WTC11 (cell line): ENCODE data around the gene ABCD4.

Source experiments
- ATF2 ChIP-seq: sonication (generic); formaldehyde crosslinking; IDR thresholded peaks from 2 replicates; pipeline ENCODE4 v1.8.1; 2022; ENCODE audit warnings: low read depth, missing genetic modification reagents, borderline replicate concordance
- CREM ChIP-seq: sonication (generic); formaldehyde crosslinking; IDR thresholded peaks from 2 replicates; pipeline ENCODE4 v1.8.1; 2022; ENCODE audit warnings: mild to moderate bottlenecking, missing genetic modification reagents, moderate library complexity
- CTCF ChIP-seq: fragments of 200-600 bp; IDR thresholded peaks from 2 replicates; pipeline ENCODE4 v1.8.0; 2022; ENCODE audit warnings: antibody characterized with exemption
- ELF4 ChIP-seq: sonication (generic); formaldehyde crosslinking; IDR thresholded peaks from 2 replicates; pipeline ENCODE4 v1.8.1; 2022; ENCODE audit warnings: low read depth, mild to moderate bottlenecking, moderate library complexity, missing genetic modification reagents
- HMGXB4 ChIP-seq: sonication (generic); formaldehyde crosslinking; IDR thresholded peaks from 2 replicates; pipeline ENCODE4 v1.8.1; 2023; ENCODE audit warnings: mild to moderate bottlenecking, moderate library complexity, missing genetic modification reagents
- JUN ChIP-seq: sonication (generic); formaldehyde crosslinking; IDR thresholded peaks from 2 replicates; pipeline ENCODE4 v1.8.0; 2023; ENCODE audit warnings: mild to moderate bottlenecking, missing genetic modification reagents
- MAX ChIP-seq: sonication (generic); formaldehyde crosslinking; IDR thresholded peaks from 2 replicates; pipeline ENCODE4 v1.8.0; 2022; ENCODE audit warnings: mild to moderate bottlenecking, missing genetic modification reagents
- PRDM15 ChIP-seq: sonication (generic); formaldehyde crosslinking; IDR thresholded peaks from 2 replicates; pipeline ENCODE4 v1.8.0; 2022; ENCODE audit warnings: missing genetic modification reagents
- PREB ChIP-seq: sonication (generic); formaldehyde crosslinking; IDR thresholded peaks from 2 replicates; pipeline ENCODE4 v1.8.1; 2022; ENCODE audit warnings: mild to moderate bottlenecking, missing genetic modification reagents, moderate library complexity, borderline replicate concordance
- SP1 ChIP-seq: sonication (generic); formaldehyde crosslinking; conservative IDR thresholded peaks from 2 replicates; pipeline ENCODE4 v1.8.1; 2022; ENCODE audit warnings: missing genetic modification reagents
- USF1 ChIP-seq: sonication (generic); formaldehyde crosslinking; IDR thresholded peaks from 2 replicates; pipeline ENCODE4 v1.8.0; 2022; ENCODE audit warnings: mild to moderate bottlenecking, missing genetic modification reagents
- ZBTB43 ChIP-seq: sonication (generic); formaldehyde crosslinking; IDR thresholded peaks from 2 replicates; pipeline ENCODE4 v1.8.1; 2023; ENCODE audit warnings: mild to moderate bottlenecking, missing genetic modification reagents
- ZNF121 ChIP-seq: sonication (generic); formaldehyde crosslinking; IDR thresholded peaks from 2 replicates; pipeline ENCODE4 v1.8.0; 2023; ENCODE audit warnings: missing genetic modification reagents

GRCh38 chr14:74242021-74242779, 60.5 kb downstream of the ABCD4 start:
- TF ChIP-seq MAX (CRISPR knock-in tag): no peak
- no peak for TF ChIP-seq PREB (CRISPR knock-in tag)
- TF ChIP-seq CTCF: no peak
- TF ChIP-seq ZNF121 (CRISPR knock-in tag): no peak
- no peak for TF ChIP-seq ZBTB43 (CRISPR knock-in tag)
- TF ChIP-seq ELF4 (CRISPR knock-in tag): no peak
- TF ChIP-seq HMGXB4 (CRISPR knock-in tag): no peak
- TF ChIP-seq SP1 (CRISPR knock-in tag): no peak
- TF ChIP-seq JUN (CRISPR knock-in tag): no peak
- no peak for TF ChIP-seq CREM (CRISPR knock-in tag)
- no peak for TF ChIP-seq ATF2
- TF ChIP-seq PRDM15 (CRISPR knock-in tag): no peak
- TF ChIP-seq USF1: no peak
